ELF-1 (cell line): ENCODE results near the gene HRH3.

ENCODE experiments used
- DNase-seq: peaks from one replicate; pipeline ENCODE4 v3.0.0-alpha.2; 2016; ENCODE audit warnings: low read depth, low spot score

The HRH3 gene

GRCh38 chr20:62181808-62182207 lies 38.3 kb downstream of the HRH3 start:
- no peak for DNase-seq

- DNase-seq, result no peak
Measured at GRCh38 chr20:62179162-62179504, 40.9 kb downstream of the HRH3 start.

GRCh38 chr20:62178316-62179161 lies 41.5 kb downstream of the HRH3 start:
- no peak for DNase-seq

GRCh38 chr20:62177307-62177706 lies 42.8 kb downstream of the HRH3 start:
- no peak for DNase-seq

- no peak for DNase-seq
Measured at GRCh38 chr20:62176866-62177265, 43.2 kb downstream of the HRH3 start.

GRCh38 chr20:62175711-62176110 lies 44.4 kb downstream of the HRH3 start:
- DNase-seq, result no peak

GRCh38 chr20:62174870-62175624 lies 45.0 kb downstream of the HRH3 start:
- no peak for DNase-seq

- DNase-seq, result no peak
Measured at GRCh38 chr20:62174021-62174804, 45.9 kb downstream of the HRH3 start.

- DNase-seq, result no peak
Measured at GRCh38 chr20:62172666-62173065, 47.4 kb downstream of the HRH3 start.

- DNase-seq, result no peak
Measured at GRCh38 chr20:62171245-62171644, 48.8 kb downstream of the HRH3 start.

- no peak for DNase-seq
Measured at GRCh38 chr20:62170536-62170935, 49.5 kb downstream of the HRH3 start.

- DNase-seq, result no peak
Measured at GRCh38 chr20:62168890-62169435, 51.1 kb downstream of the HRH3 start.

- no peak for DNase-seq
Measured at GRCh38 chr20:62168061-62168460, 52.0 kb downstream of the HRH3 start.

GRCh38 chr20:62167474-62167873 lies 52.6 kb downstream of the HRH3 start:
- no peak for DNase-seq

- DNase-seq, result no peak
Measured at GRCh38 chr20:62165762-62166399, 54.2 kb downstream of the HRH3 start.
